ENCODE data around the gene MEIOB.
"Not testable (repeated sequence)": the region's sequence is repeated elsewhere in the genome, so short reads cannot be mapped to it uniquely, and the experiment has no call there.

MEIOB gene

GRCh38 chr16:1871974-1872635, at the start of gene MEIOB:
TSS of gene MEIOB (minus strand) at chr16:1872164. CDS start at chr16:1868175, 3,989 bp downstream.
- DNase-seq (ENCODE audit: low read depth), result peak; percentile 4

- DNase-seq (ENCODE audit: low read depth), result no peak
Measured at GRCh38 chr16:1920727-1921171, 48.8 kb upstream of the MEIOB start.

GRCh38 chr16:1920122-1920521, 48.2 kb upstream of the MEIOB start:
- DNase-seq (ENCODE audit: low read depth), result not testable (repeated sequence)

GRCh38 chr16:1919327-1919998, 47.5 kb upstream of the MEIOB start:
- no peak for DNase-seq (ENCODE audit: low read depth)

GRCh38 chr16:1918351-1919326, 46.7 kb upstream of the MEIOB start, which contains the start of gene HS3ST6:
TSS of gene HS3ST6 (minus strand) at chr16:1918415. CDS start at chr16:1918323, 92 bp downstream.
- DNase-seq (ENCODE audit: low read depth), result no peak

GRCh38 chr16:1917665-1918350, 45.8 kb upstream of the MEIOB start:
- no peak for DNase-seq (ENCODE audit: low read depth)

- DNase-seq (ENCODE audit: low read depth), result no peak
Measured at GRCh38 chr16:1917056-1917664, 45.2 kb upstream of the MEIOB start.

- DNase-seq (ENCODE audit: low read depth), result no peak
Measured at GRCh38 chr16:1916640-1916990, 44.7 kb upstream of the MEIOB start.

GRCh38 chr16:1915732-1916639, 44.0 kb upstream of the MEIOB start:
- no peak for DNase-seq (ENCODE audit: low read depth)

- no peak for DNase-seq (ENCODE audit: low read depth)
Measured at GRCh38 chr16:1914988-1915387, 43.0 kb upstream of the MEIOB start.

- DNase-seq (ENCODE audit: low read depth), result no peak
Measured at GRCh38 chr16:1914084-1914608, 42.2 kb upstream of the MEIOB start.

- DNase-seq (ENCODE audit: low read depth), result no peak
Measured at GRCh38 chr16:1913327-1914083, 41.5 kb upstream of the MEIOB start.

GRCh38 chr16:1912215-1912543, 40.2 kb upstream of the MEIOB start:
- no peak for DNase-seq (ENCODE audit: low read depth)

GRCh38 chr16:1911467-1912214, 39.7 kb upstream of the MEIOB start:
- DNase-seq (ENCODE audit: low read depth), result no peak

- no peak for DNase-seq (ENCODE audit: low read depth)
Measured at GRCh38 chr16:1909561-1910231, 37.7 kb upstream of the MEIOB start.

- no peak for DNase-seq (ENCODE audit: low read depth)
Measured at GRCh38 chr16:1908983-1909382, 37.0 kb upstream of the MEIOB start.

- DNase-seq (ENCODE audit: low read depth), result no peak
Measured at GRCh38 chr16:1908184-1908583, 36.2 kb upstream of the MEIOB start.

- no peak for DNase-seq (ENCODE audit: low read depth)
Measured at GRCh38 chr16:1907226-1907860, 35.4 kb upstream of the MEIOB start.

Measured in stimulated activated CD8-positive, alpha-beta memory T cell treated with anti-CD3 and anti-CD28 coated beads, Interleukin-12 subunit alpha, Interleukin-12 subunit beta, amount 100 ng/mL, for 4 hours (primary cell).